Stimulated activated CD4-positive, alpha-beta T cell treated with anti-CD3 and anti-CD28 coated beads, Interleukin-12 subunit alpha, Interleukin-12 subunit beta, amount 100 ng/mL, for 48 hours (primary cell): Measurements from ENCODE around the gene BFAR.
"Not testable (repeated sequence)": the region's sequence is repeated elsewhere in the genome, so short reads cannot be mapped to it uniquely, and the experiment has no call there.

ENCODE experiments used
- DNase-seq, 3 donors: peaks; one replicate each; pipeline ENCODE4 v3.0.0-alpha.2; 2020; ENCODE audit warnings: low read depth in 2 of 3, low spot score in 1 of 3

Gene BFAR

DNA sequence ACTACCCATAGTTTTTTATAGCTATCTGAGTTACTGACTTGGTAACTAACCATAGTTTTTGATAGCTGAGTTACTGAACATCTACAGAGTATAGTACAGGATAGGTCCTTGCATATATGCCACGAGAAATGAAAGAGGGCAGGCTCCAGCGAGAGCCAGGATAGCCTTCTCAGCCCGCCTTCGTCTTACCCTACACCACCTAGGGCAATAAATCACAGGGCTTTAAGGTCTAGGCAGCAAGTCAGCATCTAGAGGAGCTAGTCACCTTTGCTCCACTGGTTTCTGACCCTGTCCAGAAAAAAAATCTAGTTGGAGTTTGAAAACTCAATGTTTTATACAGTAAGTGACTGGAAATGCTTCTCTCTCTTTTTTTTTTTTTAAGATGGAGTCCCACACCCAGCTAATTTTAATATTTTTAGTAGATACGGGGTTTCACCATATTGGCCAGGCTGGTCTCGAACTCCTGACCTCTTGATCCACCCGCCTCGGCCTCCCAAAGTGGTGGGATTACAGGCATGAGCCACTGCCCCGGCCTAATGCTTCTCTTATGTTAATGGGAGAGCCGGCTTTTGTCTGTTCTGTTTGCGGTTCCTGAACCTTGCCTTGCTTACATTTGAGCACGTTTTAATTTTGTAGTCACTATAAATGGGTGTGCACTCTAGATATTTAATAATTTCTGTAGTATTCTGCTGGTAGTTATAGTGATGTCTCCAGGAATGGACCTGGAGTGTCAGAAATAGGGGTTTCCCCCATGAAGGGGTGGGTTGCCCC lies 2.8 kb downstream of the BFAR start:
- DNase-seq, result no peak

DNA sequence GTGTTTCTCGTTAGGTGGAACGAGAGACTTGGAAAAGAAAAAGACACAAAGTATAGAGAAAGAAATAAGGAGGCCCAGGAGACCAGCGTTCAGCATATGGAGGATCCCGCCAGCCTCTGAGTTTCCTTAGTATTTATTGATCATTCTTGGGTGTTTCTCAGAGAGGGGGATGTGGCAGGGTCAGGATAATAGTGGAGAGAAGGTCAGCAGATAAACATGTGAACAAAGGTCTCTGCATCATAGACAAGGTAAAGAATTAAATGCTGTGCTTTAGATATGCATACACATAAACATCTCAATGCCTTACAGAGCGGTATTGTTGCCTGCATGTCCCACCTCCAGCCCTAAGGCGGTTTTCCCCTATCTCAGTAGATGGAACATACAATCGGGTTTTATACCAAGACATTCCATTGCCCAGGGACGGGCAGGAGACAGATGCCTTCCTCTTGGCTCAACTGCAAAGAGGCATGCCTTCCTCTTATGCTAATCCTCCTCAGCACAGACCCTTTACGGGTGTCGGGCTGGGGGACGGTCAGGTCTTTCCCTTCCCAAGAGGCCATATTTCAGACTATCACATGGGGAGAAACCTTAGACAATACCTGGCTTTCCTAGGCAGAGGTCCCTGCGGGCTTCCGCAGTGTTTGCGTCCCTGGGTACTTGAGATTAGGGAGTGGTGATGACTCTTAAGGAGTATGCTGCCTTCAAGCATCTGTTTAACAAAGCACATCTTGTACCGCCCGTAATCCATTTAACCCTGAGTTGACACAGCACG lies 3.6 kb downstream of the BFAR start:
- not testable (repeated sequence) for DNase-seq

DNA sequence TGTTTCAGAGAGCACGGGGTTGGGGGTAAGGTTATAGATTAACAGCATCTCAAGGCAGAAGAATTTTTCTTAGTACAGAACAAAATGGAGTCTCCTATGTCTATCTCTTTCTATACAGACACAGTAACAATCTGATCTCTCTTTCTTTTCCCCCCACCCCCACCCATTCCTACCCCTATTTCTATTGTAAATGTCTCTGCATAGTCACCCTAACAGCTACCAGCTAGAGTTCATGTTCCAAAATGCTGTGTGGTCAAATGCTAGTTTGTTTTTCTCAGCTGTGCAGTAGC lies 4.1 kb downstream of the BFAR start:
- not testable (repeated sequence) for DNase-seq

DNA sequence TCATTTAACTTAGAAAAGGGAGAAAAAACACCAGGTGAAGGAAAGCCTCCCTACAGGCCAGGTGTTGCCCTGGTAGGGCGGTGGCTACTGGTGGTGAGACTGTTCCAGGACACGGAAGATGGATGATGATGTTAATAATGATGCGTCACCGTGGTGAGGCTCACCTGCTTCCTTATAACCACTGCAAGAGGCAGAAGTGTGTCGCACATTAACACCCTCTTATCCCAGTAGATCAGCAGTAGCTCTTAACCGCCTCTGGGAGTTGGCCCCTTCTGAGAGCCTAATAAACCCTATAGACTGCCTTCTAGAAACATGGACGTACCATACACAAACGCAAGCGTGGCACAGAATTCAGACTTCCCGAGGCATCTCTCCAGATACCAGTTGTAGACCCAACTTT lies 7.8 kb downstream of the BFAR start:
- no peak for DNase-seq

DNA sequence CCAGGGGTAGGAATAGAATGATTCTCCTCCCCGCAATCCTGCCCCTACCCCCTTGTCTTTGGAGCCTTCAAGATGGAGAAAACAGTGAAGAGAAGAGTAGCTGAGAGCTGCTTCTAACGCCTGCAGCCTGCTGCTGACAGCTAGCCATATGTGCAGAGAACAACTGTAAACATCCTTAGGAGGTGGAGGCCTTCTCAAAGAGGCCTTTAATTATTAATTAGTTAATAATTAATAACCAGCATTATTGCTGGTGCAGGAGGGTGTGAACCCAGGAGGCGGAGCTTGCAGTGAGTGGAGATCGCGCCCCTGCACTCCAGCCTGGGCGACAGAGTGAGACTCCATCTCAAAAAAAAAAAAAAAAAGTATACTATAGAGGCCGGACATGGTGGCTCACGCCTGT lies 8.5 kb downstream of the BFAR start:
- DNase-seq, result no peak

DNA sequence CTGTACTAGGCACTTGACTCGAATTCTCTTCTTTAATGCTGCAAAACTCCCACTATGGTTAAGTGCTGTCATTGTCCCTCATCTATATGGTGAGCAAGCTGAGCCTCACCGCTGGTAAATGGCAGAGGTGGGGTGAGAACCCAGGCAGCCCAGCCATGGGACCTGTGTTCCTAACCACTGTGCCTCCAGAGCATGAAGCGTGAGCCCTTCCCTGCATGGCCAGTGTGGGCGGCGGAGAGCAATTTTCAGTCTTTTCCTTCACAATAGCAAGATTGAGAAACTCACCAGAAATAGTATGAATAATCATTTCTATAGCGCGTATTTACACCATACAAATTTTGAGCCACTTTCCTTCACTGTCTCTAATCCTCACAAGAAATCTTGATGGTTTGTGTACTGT lies 9.2 kb downstream of the BFAR start:
- no peak for DNase-seq

DNA sequence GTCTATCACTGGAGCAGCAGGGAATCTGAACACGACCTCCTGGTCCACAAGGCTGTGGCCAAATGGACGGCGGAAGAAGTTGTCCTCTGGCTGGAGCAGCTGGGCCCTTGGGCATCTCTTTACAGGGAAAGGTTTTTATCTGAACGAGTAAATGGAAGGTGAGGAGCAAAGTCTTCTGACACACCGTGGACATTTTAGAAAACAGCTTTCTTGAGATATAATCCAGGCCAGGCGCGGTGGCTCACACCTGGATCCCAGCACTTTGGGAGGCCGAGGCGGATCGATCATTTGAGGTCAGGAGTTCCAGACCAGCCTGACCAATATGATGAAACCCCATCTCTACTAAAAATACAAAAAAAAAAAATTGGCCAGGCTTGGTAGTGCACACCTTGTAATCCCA lies 17.1 kb downstream of the BFAR start:
- DNase-seq, result no peak

DNA sequence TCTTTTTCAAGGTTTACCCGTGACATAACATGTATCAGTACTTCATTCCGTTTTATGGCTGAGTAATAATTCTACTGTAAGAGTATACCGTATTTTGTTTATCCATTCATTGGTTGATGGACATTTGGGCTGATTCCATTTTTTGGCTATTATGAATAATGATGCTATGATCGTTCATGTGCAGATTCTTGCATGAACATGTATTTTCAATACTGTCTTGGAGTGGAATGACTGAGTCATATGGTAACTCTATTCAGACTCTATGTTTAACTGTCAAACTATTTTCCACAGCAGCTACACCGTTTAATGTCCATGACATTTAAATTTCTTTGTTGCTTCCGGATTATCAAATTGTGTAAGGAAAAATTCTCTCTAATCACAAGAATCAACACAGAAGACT lies 17.9 kb downstream of the BFAR start:
- DNase-seq, result no peak

DNA sequence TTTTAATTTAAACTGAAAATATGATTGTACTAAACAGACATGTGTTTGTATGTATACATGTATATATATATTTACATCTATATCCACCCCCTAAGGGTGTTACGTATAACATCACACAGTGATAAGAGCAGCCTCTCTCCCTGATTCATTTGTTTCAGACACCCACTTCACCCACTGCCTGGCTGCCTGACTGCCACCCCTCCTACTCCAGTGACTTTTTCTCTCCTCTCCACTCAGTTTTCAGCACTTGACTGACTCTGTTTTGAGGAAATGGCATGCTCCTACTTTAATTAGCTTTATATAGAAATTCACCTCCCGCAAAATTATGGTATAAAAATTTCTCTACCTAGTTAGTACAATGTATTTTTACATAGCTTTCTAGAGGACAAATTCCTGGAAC lies 20.0 kb downstream of the BFAR start:
- no peak for DNase-seq

DNA sequence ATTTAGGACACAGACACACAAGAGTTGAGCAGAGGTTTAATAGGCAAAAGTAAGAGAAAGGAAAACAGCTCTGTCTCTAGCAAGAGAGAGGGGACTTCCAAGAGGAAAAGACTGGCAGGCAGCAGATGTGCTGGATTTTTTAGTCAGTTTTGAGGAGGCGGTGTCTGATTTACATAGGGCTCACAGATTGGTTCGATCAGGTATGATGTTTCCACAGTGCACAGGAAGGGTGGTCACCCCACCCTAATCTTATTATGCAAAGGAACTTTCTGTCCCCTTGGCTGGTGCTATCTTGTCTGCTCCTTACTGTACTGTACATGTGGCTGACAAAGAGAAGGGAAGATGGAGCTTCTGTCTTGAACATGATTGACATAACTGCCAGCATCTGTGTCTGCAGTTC lies 25.3 kb downstream of the BFAR start:
- no peak for DNase-seq

DNA sequence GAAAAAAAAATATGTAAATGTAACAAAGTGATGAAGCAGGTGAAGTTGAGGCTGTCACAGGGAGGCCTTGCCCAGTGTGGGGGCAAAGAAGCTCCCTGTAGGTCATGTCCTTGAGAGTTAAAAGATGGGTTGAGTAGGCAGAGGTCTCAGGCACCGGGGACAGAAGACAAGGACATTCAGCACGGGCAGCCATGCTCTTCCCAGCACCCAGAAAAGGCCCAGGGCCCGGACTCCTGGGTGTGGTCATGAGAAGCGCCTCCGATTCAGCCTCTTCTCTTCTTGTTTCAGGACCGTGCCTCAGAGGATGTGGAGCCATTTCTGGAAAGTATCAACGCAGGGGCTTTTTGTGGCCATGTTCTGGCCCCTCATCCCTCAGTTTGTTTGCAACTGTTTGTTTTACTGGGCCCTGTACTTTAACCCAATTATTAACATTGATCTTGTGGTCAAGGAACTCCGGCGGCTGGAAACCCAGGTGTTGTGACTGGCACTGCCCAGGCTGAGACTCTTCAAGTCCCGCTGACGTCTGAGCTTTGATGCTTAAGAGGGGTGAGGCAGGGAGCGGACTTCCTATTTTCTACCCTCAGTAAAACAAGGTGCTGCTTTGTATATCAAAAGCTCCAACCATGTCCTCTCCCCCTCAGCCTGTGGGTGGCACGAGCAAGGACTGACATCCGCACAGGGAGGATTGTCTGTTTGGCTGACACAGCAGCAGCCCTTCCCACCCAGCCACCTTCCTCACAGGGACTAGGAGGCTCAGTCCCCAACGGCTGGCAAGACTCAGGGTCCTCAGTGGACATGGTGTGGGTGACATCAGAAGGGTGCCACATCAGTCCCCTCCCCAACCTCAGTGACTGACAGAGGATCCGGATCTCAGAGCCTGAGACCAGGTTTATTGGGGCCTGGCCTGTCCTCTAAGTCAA lies 34.9 kb downstream of the BFAR start:
- DNase-seq, result no peak

DNA sequence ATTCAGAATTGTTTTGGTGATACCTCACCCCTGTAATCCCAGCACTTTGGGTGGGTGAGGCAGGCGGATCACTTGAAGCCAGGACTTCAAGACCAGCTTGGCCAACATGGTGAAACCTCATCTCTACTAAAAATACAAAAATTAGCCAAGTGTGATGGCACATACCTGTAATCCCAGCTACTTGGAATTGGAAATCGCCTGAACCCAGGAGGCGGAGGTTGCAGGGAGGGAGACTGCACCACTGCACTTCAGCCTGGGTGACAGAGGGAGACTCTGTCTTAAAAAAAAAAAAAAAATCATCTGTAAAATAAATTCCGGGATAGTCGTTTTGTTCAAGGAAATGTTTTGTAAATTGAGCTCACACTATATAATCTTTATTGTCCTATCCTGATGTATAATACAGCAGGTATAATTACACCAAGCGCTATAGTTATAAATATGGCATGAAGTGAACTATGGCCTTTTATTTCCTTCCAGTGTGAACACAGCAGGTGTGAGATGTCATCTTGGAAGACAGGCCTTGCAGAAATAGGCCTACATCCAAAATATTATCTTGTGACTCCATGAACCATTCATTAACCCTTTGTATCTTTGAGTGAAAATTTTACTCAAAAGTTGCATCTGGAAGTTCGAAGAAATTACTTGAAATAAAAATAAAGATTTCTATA lies 35.9 kb downstream of the BFAR start:
- no peak for DNase-seq

DNA sequence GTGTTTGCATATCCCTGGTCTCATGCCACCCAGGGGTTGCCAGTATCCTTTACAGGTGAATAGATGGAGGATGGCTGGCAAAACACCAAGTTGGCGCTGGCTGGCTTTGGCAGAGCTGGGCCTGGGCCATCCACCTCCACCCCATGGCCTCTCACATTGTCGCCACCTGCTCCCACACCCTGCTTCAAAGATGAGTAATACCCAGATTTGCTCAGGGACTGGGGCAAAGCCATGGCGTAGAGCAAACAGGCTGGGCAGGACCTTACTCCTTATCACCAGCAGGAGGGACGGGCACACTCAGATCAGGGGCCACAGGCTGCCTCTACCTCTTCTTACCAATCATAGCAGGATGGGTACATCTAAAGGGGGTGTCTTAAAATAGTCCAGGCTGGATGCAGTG lies 37.0 kb downstream of the BFAR start:
- DNase-seq, result no peak

DNA sequence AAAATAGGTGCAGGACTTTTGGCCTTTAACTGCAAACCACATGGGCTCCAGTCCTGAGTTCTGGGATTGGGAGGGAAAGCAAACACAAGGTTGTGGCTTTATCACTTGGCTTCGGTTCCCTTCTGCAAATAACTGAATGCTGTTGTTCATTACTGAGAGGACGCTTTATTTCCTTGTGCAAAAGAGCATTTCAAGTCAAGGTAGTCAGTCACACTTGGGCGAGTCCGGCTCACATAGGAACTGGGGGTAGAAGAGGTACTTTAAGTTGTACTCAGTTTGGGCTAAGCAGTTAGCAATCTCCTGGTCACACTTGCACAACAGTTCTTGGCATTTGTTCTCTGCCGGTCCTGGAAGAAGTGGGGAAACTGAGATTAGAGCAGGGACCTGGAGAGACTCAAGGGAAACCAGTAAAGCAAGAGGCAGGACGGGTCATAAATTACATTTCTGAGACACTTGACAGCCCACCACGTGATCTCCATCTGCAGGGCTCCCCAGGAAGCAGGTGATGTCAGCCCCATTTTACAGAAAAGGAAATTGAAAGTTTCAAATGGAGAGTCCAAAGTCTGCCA lies 39.7 kb downstream of the BFAR start:
- no peak for DNase-seq

DNA sequence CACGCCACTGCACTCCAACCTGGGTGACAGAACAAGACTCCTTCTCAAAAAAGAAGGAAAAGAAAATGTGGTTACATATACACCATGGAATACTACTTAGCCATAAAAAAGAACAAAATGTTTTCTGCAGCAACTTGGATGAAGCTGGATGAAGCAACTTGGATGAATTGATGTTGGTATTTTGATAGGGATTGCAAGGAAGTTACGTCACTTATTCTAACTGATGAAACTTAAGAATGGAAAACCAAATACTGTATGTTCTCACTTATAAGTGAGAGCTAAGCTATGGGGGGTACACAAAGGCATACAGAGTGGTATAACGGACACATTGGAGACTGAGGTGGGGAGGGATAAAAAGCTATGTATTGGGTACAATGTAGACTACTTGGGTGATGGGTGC lies 43.9 kb downstream of the BFAR start:
- DNase-seq, result no peak

DNA sequence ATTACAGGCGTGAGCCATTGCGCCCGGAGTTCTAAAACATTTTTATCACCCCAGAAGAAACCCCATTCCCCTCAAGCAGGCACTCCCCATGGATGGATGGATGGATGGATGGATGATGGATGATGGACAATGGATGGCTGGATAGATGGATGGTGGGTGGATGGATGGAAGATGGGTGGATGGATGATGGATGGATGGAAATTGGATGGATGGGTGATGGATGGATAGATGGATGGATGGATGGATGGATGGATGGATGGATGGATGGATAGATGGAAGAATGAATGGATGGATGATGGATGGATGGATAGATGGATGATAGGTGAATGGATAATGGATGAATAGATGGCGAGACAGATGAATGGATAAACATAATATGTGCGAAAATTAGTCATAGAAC lies 44.9 kb downstream of the BFAR start:
- no peak for DNase-seq

DNA sequence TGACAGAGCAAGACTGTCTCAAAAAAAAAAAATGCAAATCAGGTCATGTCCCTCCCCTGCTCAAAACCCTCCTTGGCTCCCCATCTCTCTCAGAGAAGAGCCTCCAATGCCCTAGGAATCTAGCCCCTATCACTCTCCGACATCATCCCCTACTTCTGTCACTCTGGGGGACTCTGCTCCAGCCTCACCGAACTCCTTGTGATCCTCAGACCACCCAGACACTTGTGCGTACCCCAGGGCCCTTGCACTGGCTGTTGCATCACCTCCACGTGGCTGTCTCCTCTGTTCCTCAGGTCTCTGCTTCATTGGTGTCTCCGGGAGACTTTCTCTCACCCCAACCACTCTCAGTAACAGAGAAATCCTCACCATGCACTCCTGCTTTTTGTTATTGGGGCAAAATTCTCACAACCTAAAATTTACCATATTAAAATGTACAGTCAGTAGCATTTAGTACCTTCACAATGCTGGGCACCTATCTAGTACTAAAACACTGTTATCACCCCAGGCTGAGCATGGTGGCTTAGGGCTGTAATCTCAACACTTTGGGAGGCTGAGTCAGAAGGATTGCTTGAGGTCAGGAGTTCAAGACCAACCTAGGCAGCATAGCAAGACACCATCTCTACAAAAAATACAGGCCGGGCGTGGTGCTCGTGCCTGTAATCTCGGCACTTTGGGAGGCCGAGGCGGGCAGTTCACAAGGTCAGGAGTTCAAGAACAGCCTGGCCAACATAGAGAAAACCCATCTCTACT lies 46.2 kb downstream of the BFAR start:
- no peak for DNase-seq

DNA sequence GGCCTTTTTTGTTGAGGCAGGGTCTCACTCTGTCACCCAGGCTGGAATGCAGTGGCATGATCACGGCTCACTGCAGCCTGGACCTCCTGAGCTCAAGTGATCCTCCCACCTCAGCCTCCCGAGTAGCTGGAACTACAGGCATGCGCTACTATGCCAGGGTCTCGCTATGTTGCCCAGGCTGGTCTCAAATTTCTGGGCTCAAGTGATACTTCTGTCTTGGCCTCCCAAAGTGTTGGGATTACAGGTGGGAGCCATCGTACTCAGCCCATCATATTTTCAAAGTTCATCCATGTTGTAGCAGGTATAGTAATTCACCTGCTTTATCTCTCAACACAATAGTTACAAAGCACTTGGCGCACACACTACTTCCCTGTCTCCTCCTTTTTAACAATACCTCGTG lies 47.6 kb downstream of the BFAR start:
- not testable (repeated sequence) for DNase-seq

DNA sequence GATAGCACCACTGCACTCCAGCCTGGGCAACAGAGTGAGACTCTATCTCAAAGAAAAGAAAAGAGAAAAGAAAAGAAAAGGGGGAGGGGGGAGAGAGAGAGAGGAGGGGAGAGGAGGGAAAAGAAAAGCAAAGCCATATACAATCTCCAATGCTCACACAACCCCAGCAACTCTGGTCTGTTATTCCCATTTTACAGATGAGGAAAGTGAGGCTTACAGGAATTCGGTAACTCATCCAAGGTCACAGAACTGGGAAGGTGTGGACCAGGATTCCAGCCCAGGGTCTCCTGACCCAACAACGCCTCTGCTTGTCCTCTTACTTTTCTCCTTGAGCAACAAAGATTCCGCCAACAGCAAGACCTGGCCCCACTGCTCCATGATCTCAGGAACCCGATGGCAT lies 48.4 kb downstream of the BFAR start:
- DNase-seq, result no peak

DNA sequence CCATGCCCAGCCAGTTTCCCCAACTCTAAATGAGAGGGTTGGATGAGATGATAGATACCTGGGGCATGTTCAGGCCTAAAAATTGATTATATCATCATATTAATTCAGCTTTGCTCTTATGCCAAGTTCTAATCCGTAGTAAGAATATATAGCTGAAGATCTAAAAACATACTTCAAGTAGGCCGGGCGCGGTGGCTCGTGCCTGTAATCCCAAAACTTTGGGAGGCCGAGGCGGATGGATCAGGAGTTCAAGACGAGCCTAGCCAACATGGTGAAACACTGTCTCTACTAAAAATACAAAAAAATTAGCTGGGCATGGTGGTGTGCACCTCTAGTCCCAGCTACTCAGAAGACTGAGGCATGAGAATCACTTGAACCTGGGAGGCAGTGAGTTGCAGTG lies 49.4 kb downstream of the BFAR start:
- DNase-seq, result no peak
